ENCODE results near the gene PDS5A.
"Not testable (repeated sequence)": the region's sequence is repeated elsewhere in the genome, so short reads cannot be mapped to it uniquely, and the experiment has no call there.

The PDS5A gene

DNA sequence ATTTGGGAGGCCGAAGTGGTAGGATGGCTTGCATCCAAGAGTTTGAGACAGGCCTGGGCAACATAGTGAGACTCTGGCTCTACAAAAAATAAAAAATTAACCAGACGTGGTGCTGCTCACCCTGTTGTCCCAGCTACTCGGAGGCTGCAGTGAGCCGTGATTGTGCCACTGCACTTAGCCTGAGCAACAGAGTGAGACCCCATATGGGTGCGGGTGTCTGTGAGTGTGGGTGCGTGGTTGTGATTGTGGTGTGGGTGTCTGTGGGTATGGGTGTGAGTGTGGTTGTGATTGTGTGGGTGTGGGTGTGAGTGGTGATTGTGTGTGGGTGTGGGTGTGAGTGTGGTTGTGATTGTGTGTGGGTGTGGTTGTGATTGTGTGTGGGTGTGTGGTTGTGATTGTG is 165.2 kb downstream of the PDS5A start:
- no peak overlapping the region for H2BK120ac ChIP-seq (ENCODE audit: low read depth, low read length)
- no peaks in the 10 kb centered on the region for H3K36me3 ChIP-seq (ENCODE audit: control insufficient read depth, insufficient read depth, low read length)
- H3K18ac ChIP-seq (ENCODE audit: low read length): no peak overlapping the region
- H3K79me2 ChIP-seq (ENCODE audit: control insufficient read depth, insufficient read depth, low read length): no peaks in the 10 kb centered on the region
- no peak overlapping the region for H2BK15ac ChIP-seq (replicated peaks; ENCODE audit: low read depth)
- WGBS (ENCODE audit: extremely low coverage, insufficient coverage, low lambda C conversion rate): 100% methylated on average over 1 of the region's 6 CpGs
- H2BK5ac ChIP-seq (ENCODE audit: low read length): no peak overlapping the region
- H3K27me3 ChIP-seq (ENCODE audit: insufficient read depth, low read length, poor library complexity): no peaks in the 10 kb centered on the region
- H4K8ac ChIP-seq (ENCODE audit: low read depth, low read length): no peak overlapping the region
- no peak overlapping the region for H3K4me2 ChIP-seq (ENCODE audit: low read length)
- no peak overlapping the region for H2AK5ac ChIP-seq (ENCODE audit: low read length)
- no peak overlapping the region for H3K23ac ChIP-seq (ENCODE audit: low read length)
- no peak overlapping the region for H3K27ac ChIP-seq (ENCODE audit: low read depth, low read length)
- H4K5ac ChIP-seq (ENCODE audit: low read length): no peak overlapping the region
- H3K4ac ChIP-seq (ENCODE audit: low read depth, low read length): no peak overlapping the region
- no peak overlapping the region for H3K9ac ChIP-seq (ENCODE audit: low read length)
- H3K4me1 ChIP-seq (ENCODE audit: control insufficient read depth, low read depth, low read length): no peaks in the 10 kb centered on the region
- H3K79me1 ChIP-seq (ENCODE audit: low read length): no peaks in the 10 kb centered on the region
- no peak for DNase-seq
- no peak overlapping the region for H3K4me3 ChIP-seq (ENCODE audit: low read length)
- H3K56ac ChIP-seq (ENCODE audit: low read length): no peak overlapping the region

DNA sequence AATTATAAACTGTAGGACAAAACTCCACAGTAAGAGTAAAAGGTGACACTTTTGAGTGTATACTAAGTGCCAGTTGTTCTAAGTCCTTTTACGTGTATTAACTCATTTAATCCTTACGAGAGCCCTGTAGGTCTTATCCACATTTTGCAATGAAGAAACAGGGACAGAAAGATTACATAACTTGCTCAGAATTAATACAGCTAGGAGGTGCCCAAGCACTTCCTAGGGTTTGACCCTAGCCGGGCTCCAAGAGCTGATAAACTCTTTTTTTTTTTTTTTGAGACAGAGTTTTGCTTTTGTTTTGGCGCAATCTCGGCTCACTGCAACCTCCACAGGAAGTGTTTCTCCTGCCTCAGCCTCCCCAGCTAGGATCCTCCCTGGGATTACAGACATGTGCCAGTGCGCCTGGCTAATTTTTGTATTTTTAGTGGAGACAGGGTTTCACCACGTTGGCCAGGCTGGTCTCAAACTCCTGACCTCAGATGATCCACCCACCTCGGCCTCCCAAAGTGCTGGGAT is 169.4 kb downstream of the PDS5A start:
- Histone ChIP-seq H3K79me2 (ENCODE audit: control insufficient read depth, insufficient read depth, low read length) (no peaks in the 10 kb centered on the region), H3K36me3 (ENCODE audit: control insufficient read depth, insufficient read depth, low read length) (no peaks in the 10 kb centered on the region), H2BK5ac (ENCODE audit: low read length) (no peak overlapping the region), H2AK5ac (ENCODE audit: low read length) (no peak overlapping the region), H3K79me1 (ENCODE audit: low read length) (no peaks in the 10 kb centered on the region), H3K4me2 (ENCODE audit: low read length) (no peak overlapping the region), H3K4ac (ENCODE audit: low read depth, low read length) (no peak overlapping the region), H3K4me3 (ENCODE audit: low read length) (no peak overlapping the region), H4K5ac (ENCODE audit: low read length) (no peak overlapping the region), H3K4me1 (ENCODE audit: control insufficient read depth, low read depth, low read length) (no peaks in the 10 kb centered on the region), H3K23ac (ENCODE audit: low read length) (no peak overlapping the region), H3K27ac (ENCODE audit: low read depth, low read length) (no peak overlapping the region), H2BK120ac (ENCODE audit: low read depth, low read length) (no peak overlapping the region), H4K8ac (ENCODE audit: low read depth, low read length) (no peak overlapping the region), H3K18ac (ENCODE audit: low read length) (no peak overlapping the region), H3K56ac (ENCODE audit: low read length) (no peak overlapping the region), H2BK15ac (replicated peaks; ENCODE audit: low read depth) (no peak overlapping the region), H3K9ac (ENCODE audit: low read length) (no peak overlapping the region), H3K27me3 (ENCODE audit: insufficient read depth, low read length, poor library complexity) (no peaks in the 10 kb centered on the region)
- no peak for DNase-seq
- WGBS (ENCODE audit: extremely low coverage, insufficient coverage, low lambda C conversion rate): no CpG with 5 or more reads among the region's 8 CpGs

DNA sequence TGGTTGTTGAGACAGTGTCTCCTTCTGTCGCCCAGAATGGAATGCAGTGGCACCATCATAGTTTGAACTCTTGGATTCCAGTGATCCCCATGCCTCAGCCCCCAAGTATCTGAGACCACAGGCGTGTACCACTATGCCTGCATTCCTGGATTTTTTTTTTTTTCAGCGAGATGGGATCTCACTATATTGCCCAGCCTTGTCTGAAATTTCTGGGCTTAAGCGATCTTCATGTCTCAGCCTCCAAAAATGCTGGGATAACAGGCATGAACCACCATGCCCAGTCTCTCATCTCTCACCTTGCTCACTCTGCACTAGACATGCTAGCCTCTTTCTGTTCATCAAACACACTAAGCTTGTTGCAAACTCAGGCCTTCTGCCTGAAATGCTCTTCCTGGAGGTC is 175.7 kb downstream of the PDS5A start:
- H3K4ac ChIP-seq (ENCODE audit: low read depth, low read length): no peak overlapping the region
- H3K36me3 ChIP-seq (ENCODE audit: control insufficient read depth, insufficient read depth, low read length): no peaks in the 10 kb centered on the region
- no peak overlapping the region for H3K27ac ChIP-seq (ENCODE audit: low read depth, low read length)
- no CpG with 5 or more reads among the region's 4 CpGs for WGBS (ENCODE audit: extremely low coverage, insufficient coverage, low lambda C conversion rate)
- H4K5ac ChIP-seq (ENCODE audit: low read length): no peak overlapping the region
- H3K79me2 ChIP-seq (ENCODE audit: control insufficient read depth, insufficient read depth, low read length): no peaks in the 10 kb centered on the region
- no peaks in the 10 kb centered on the region for H3K79me1 ChIP-seq (ENCODE audit: low read length)
- H3K56ac ChIP-seq (ENCODE audit: low read length): no peak overlapping the region
- H3K4me2 ChIP-seq (ENCODE audit: low read length): no peak overlapping the region
- no peaks in the 10 kb centered on the region for H3K27me3 ChIP-seq (ENCODE audit: insufficient read depth, low read length, poor library complexity)
- H3K4me3 ChIP-seq (ENCODE audit: low read length): no peak overlapping the region
- no peak overlapping the region for H3K9ac ChIP-seq (ENCODE audit: low read length)
- no peak overlapping the region for H2BK120ac ChIP-seq (ENCODE audit: low read depth, low read length)
- no peak overlapping the region for H3K18ac ChIP-seq (ENCODE audit: low read length)
- no peaks in the 10 kb centered on the region for H3K4me1 ChIP-seq (ENCODE audit: control insufficient read depth, low read depth, low read length)
- no peak overlapping the region for H4K8ac ChIP-seq (ENCODE audit: low read depth, low read length)
- H2BK5ac ChIP-seq (ENCODE audit: low read length): no peak overlapping the region
- no peak overlapping the region for H3K23ac ChIP-seq (ENCODE audit: low read length)
- no peak overlapping the region for H2AK5ac ChIP-seq (ENCODE audit: low read length)
- no peak for DNase-seq
- H2BK15ac ChIP-seq (replicated peaks; ENCODE audit: low read depth): no peak overlapping the region

DNA sequence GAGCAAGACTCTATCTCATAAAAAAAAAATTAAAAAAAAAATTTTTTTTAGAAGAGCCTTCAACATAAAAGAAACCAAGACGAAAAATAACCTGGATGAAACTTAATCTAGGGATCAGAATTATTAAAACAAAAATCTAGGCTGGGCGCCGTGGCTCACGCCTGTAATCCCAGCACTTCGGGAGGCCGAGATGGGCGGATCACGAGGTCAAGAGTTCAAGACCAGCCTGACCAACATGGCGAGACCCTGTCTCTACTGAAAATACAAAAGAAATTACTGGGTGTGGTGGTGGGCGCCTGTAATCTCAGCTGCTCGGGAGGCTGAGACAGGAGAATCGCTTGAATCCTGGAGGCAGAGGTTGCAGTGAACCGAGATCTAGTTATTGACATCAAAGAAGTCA is 184.7 kb downstream of the PDS5A start:
- not testable (repeated sequence) for H3K4ac ChIP-seq (ENCODE audit: low read depth, low read length); H3K79me2 ChIP-seq (ENCODE audit: control insufficient read depth, insufficient read depth, low read length); H3K79me1 ChIP-seq (ENCODE audit: low read length); H3K27ac ChIP-seq (ENCODE audit: low read depth, low read length); H3K36me3 ChIP-seq (ENCODE audit: control insufficient read depth, insufficient read depth, low read length); H3K23ac ChIP-seq (ENCODE audit: low read length); DNase-seq; H2BK120ac ChIP-seq (ENCODE audit: low read depth, low read length); H3K9ac ChIP-seq (ENCODE audit: low read length); H3K56ac ChIP-seq (ENCODE audit: low read length); H3K4me3 ChIP-seq (ENCODE audit: low read length); H2AK5ac ChIP-seq (ENCODE audit: low read length); H3K27me3 ChIP-seq (ENCODE audit: insufficient read depth, low read length, poor library complexity); H3K4me2 ChIP-seq (ENCODE audit: low read length); H2BK15ac ChIP-seq (replicated peaks; ENCODE audit: low read depth); H4K8ac ChIP-seq (ENCODE audit: low read depth, low read length); H4K5ac ChIP-seq (ENCODE audit: low read length); H2BK5ac ChIP-seq (ENCODE audit: low read length); H3K18ac ChIP-seq (ENCODE audit: low read length); H3K4me1 ChIP-seq (ENCODE audit: control insufficient read depth, low read depth, low read length)
- no CpG with 5 or more reads among the region's 13 CpGs for WGBS (ENCODE audit: extremely low coverage, insufficient coverage, low lambda C conversion rate)

DNA sequence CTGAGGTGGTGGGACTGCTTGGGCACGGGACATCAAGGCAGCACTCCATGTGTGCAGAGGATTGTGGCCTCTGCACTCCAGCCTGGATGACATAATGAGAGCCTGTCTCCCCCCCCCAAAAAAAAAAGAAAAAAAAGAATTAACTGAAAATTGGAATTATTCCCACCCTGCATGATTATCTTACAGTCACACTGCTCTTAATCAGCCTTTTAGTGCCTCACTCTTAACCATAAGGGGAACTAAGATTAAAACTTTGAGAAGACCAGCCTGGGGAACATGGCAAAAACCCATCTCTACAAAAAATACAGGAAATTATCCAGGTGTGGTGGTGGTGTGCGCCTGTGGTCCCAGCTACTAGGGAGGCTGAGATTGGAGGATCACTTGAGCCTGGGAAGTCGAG is 185.2 kb downstream of the PDS5A start:
- H4K5ac ChIP-seq (ENCODE audit: low read length): no peak overlapping the region
- H2BK15ac ChIP-seq (replicated peaks; ENCODE audit: low read depth): no peak overlapping the region
- WGBS (ENCODE audit: extremely low coverage, insufficient coverage, low lambda C conversion rate): no CpG with 5 or more reads among the region's 3 CpGs
- H2AK5ac ChIP-seq (ENCODE audit: low read length): no peak overlapping the region
- no peak overlapping the region for H3K18ac ChIP-seq (ENCODE audit: low read length)
- H3K56ac ChIP-seq (ENCODE audit: low read length): no peak overlapping the region
- no peak overlapping the region for H3K4me2 ChIP-seq (ENCODE audit: low read length)
- no peaks in the 10 kb centered on the region for H3K27me3 ChIP-seq (ENCODE audit: insufficient read depth, low read length, poor library complexity)
- DNase-seq: no peak
- no peak overlapping the region for H3K27ac ChIP-seq (ENCODE audit: low read depth, low read length)
- H2BK120ac ChIP-seq (ENCODE audit: low read depth, low read length): no peak overlapping the region
- H3K36me3 ChIP-seq (ENCODE audit: control insufficient read depth, insufficient read depth, low read length): no peaks in the 10 kb centered on the region
- H3K79me1 ChIP-seq (ENCODE audit: low read length): no peaks in the 10 kb centered on the region
- H3K9ac ChIP-seq (ENCODE audit: low read length): no peak overlapping the region
- H2BK5ac ChIP-seq (ENCODE audit: low read length): no peak overlapping the region
- no peaks in the 10 kb centered on the region for H3K79me2 ChIP-seq (ENCODE audit: control insufficient read depth, insufficient read depth, low read length)
- no peak overlapping the region for H4K8ac ChIP-seq (ENCODE audit: low read depth, low read length)
- no peaks in the 10 kb centered on the region for H3K4me1 ChIP-seq (ENCODE audit: control insufficient read depth, low read depth, low read length)
- no peak overlapping the region for H3K4ac ChIP-seq (ENCODE audit: low read depth, low read length)
- H3K23ac ChIP-seq (ENCODE audit: low read length): no peak overlapping the region
- no peak overlapping the region for H3K4me3 ChIP-seq (ENCODE audit: low read length)

DNA sequence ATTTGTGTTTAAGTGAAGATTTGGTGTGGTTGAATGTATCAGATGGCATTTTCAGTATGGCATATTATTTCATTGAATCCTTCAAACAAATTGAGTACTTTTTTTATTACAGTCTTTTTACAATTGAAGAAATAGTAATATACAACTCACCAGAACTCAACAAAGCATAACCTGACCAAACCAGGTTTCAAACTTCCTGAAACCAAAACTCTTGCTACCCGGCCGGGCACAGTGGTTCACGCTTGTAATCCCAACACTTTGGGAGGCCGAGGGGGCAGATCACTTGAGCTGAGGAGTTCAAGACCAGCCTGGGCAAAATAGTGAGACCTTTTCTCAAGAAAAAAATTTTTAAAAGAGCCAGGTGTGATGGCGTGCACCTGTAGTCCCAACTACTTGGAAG is 185.6 kb downstream of the PDS5A start:
- no peak overlapping the region for H2BK120ac ChIP-seq (ENCODE audit: low read depth, low read length)
- no peak overlapping the region for H3K23ac ChIP-seq (ENCODE audit: low read length)
- no peak overlapping the region for H3K4me3 ChIP-seq (ENCODE audit: low read length)
- no peaks in the 10 kb centered on the region for H3K79me1 ChIP-seq (ENCODE audit: low read length)
- H3K79me2 ChIP-seq (ENCODE audit: control insufficient read depth, insufficient read depth, low read length): no peaks in the 10 kb centered on the region
- no peak overlapping the region for H2AK5ac ChIP-seq (ENCODE audit: low read length)
- no peak overlapping the region for H3K4me2 ChIP-seq (ENCODE audit: low read length)
- no peak overlapping the region for H3K18ac ChIP-seq (ENCODE audit: low read length)
- H3K4me1 ChIP-seq (ENCODE audit: control insufficient read depth, low read depth, low read length): no peaks in the 10 kb centered on the region
- no peak overlapping the region for H3K27ac ChIP-seq (ENCODE audit: low read depth, low read length)
- no peak overlapping the region for H3K9ac ChIP-seq (ENCODE audit: low read length)
- DNase-seq: no peak
- no peak overlapping the region for H2BK5ac ChIP-seq (ENCODE audit: low read length)
- no peaks in the 10 kb centered on the region for H3K27me3 ChIP-seq (ENCODE audit: insufficient read depth, low read length, poor library complexity)
- no peak overlapping the region for H3K56ac ChIP-seq (ENCODE audit: low read length)
- H4K8ac ChIP-seq (ENCODE audit: low read depth, low read length): no peak overlapping the region
- no peak overlapping the region for H2BK15ac ChIP-seq (replicated peaks; ENCODE audit: low read depth)
- H4K5ac ChIP-seq (ENCODE audit: low read length): no peak overlapping the region
- WGBS (ENCODE audit: extremely low coverage, insufficient coverage, low lambda C conversion rate): no CpG with 5 or more reads among the region's 5 CpGs
- no peaks in the 10 kb centered on the region for H3K36me3 ChIP-seq (ENCODE audit: control insufficient read depth, insufficient read depth, low read length)
- no peak overlapping the region for H3K4ac ChIP-seq (ENCODE audit: low read depth, low read length)
